Germinal center (tissue), 1 donor: ENCODE results near the gene ZNF536.

Source experiments
- DNase-seq: peaks from one replicate; pipeline ENCODE4 v3.0.0; 2012; ENCODE audit warnings: mixed read lengths, low spot score

ZNF536 gene

GRCh38 chr19:30606114-30607050, 234.2 kb downstream of the ZNF536 start:
- DNase-seq = no peak
